ENCODE measurements around the gene BIVM.

DNA sequence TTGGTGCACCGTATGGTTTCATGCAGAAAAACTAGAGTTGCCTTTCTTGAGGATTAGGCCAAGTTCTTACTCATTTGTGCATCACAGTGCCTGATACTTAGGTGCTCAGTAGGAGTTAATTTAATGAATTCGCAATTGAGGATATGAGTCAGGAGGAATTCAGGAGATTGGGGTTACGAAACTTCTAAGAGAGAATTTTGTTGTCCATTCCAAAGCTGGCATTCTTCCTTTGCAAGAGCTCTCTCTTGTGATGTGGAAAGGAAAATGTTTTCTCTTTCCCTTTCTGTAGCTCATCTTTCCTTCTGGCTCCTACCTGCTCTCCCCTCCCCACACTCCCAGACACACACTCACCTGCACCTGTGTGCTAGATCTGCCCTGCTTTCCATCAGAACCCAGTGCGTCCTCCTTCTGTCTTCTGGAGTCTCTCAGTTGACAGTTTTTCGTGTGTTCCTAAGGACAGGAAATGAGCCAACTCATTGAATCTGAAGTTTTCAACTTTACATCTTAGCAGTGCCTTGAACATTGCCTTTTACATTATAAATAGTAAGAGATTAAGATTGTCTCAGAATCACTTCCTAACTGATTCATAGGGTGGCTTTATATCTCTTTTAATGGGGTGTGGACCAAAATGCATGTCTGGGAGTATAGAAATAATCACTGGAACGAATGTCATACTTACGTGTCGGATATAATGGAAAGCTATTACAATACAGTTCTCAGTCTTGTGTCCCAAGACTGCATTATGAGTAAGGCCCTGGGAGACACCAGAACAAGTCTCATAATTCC is 27.2 kb downstream of the BIVM start:
- TF ChIP-seq, protein P1, sequence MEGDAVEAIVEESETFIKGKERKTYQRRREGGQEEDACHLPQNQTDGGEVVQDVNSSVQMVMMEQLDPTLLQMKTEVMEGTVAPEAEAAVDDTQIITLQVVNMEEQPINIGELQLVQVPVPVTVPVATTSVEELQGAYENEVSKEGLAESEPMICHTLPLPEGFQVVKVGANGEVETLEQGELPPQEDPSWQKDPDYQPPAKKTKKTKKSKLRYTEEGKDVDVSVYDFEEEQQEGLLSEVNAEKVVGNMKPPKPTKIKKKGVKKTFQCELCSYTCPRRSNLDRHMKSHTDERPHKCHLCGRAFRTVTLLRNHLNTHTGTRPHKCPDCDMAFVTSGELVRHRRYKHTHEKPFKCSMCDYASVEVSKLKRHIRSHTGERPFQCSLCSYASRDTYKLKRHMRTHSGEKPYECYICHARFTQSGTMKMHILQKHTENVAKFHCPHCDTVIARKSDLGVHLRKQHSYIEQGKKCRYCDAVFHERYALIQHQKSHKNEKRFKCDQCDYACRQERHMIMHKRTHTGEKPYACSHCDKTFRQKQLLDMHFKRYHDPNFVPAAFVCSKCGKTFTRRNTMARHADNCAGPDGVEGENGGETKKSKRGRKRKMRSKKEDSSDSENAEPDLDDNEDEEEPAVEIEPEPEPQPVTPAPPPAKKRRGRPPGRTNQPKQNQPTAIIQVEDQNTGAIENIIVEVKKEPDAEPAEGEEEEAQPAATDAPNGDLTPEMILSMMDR (conservative IDR thresholded peaks at IDR 0.05; ENCODE audit: low read depth, low read length) = no peak
- TF ChIP-seq RFX5 (IDR thresholded peaks at IDR 0.05; ENCODE audit: low read depth, low read length) = no peak
- no peak for TF ChIP-seq POLR2A (IDR thresholded peaks at IDR 0.05; ENCODE audit: low read depth, low read length)
- TF ChIP-seq, protein P2, sequence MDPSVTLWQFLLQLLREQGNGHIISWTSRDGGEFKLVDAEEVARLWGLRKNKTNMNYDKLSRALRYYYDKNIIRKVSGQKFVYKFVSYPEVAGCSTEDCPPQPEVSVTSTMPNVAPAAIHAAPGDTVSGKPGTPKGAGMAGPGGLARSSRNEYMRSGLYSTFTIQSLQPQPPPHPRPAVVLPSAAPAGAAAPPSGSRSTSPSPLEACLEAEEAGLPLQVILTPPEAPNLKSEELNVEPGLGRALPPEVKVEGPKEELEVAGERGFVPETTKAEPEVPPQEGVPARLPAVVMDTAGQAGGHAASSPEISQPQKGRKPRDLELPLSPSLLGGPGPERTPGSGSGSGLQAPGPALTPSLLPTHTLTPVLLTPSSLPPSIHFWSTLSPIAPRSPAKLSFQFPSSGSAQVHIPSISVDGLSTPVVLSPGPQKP (IDR thresholded peaks at IDR 0.05; ENCODE audit: borderline replicate concordance, low read depth, low read length) = no peak
- TF ChIP-seq NFE2L2 (IDR thresholded peaks at IDR 0.05; ENCODE audit: low read depth, low read length) = no peak
- TF ChIP-seq, protein P3, sequence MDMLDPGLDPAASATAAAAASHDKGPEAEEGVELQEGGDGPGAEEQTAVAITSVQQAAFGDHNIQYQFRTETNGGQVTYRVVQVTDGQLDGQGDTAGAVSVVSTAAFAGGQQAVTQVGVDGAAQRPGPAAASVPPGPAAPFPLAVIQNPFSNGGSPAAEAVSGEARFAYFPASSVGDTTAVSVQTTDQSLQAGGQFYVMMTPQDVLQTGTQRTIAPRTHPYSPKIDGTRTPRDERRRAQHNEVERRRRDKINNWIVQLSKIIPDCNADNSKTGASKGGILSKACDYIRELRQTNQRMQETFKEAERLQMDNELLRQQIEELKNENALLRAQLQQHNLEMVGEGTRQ (IDR thresholded peaks at IDR 0.05; ENCODE audit: low read depth, low read length) = no peak
- peak; percentile 87 for TF ChIP-seq CEBPB (IDR thresholded peaks at IDR 0.05; ENCODE audit: low read depth, low read length)
- no peak for TF ChIP-seq RAD21 (IDR thresholded peaks at IDR 0.05; ENCODE audit: low read length)
